Colonic mucosa (tissue), 4 donors: Measurements from ENCODE around the gene PALS2. TPM values are rescaled to one million over a fixed set of nuclear protein-coding genes. Genes with fewer than 3 reads are reported as not detected.

Experiments
- DNase-seq: peaks from one replicate; pipeline ENCODE4 v3.0.0-alpha.2; 2020
- H3K27ac ChIP-seq: fragments of 200-600 bp; one replicate; pipeline ENCODE4 v1.8.0; 2021
- H3K27me3 ChIP-seq: fragments of 200-600 bp; one replicate; pipeline ENCODE4 v1.8.0; 2021
- H3K36me3 ChIP-seq: fragments of 200-600 bp; one replicate; pipeline ENCODE4 v1.8.0; 2021
- H3K4me1 ChIP-seq: fragments of 200-600 bp; one replicate; pipeline ENCODE4 v1.8.0; 2021; ENCODE audit warnings: mild to moderate bottlenecking
- H3K4me3 ChIP-seq: fragments of 200-600 bp; one replicate; pipeline ENCODE4 v1.8.0; 2021
- H3K9ac ChIP-seq, 2 donors: one replicate each; pipeline ENCODE4 v1.7.0; 2013; ENCODE audit warnings: control low read depth in 2 of 2, low read depth in 2 of 2, low read length in 2 of 2
- H3K9me3 ChIP-seq: fragments of 200-600 bp; one replicate; pipeline ENCODE4 v1.8.0; 2021
- intact Hi-C: fragments of 100-400 bp; cut with DNase I; formaldehyde crosslinking; loops from one replicate; pipeline ENCODE4 v1.14.1; 2022
- total RNA-seq, 2 donors: library from RNA; stranded (reverse); fragmentation: NEBNext Ultra II Directional in 1 of 2; extraction: Animal tissue kit (Norgen Biotek cat#: 25700) in 1 of 2; gene quantifications; one replicate each; pipeline ENCODE4 v1.2.1, GENCODE V29; 2021
- TF ChIP-seq, protein P1 (sequence below): fragments of 200-600 bp; IDR thresholded peaks from one replicate; pipeline ENCODE4 v1.8.0; 2022; ENCODE audit warnings: antibody characterized with exemption, mild to moderate bottlenecking
- donor health status: healthy.
- donor health status: DM: no; HTN: no; CAD: no.
- donor health status: DM: no; HTN: no; CAD: no.

The PALS2 gene
- total RNA-seq, 2 donors from 2014 or later = 6.6 to 6.7 TPM

DNA sequence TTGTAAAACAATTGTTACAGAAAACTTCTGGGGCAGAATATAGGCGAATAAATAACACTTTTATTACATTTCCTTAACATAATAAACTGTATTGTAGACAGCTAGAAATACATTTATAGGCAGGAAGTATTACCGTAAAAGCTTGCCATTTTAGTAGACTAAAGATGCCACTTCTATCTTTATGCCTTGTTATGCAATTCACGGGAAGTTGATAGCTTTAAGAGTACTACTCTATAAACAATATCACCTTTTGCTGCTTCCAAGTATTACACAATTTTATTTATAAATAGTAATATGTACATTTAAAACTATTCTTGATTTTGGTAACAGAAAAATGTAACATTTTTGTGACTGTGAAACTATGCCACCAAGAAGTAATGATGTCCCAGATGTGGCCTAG is 37.9 kb downstream of the PALS2 start:
- DNase-seq = no peak
- TF ChIP-seq, protein P1, sequence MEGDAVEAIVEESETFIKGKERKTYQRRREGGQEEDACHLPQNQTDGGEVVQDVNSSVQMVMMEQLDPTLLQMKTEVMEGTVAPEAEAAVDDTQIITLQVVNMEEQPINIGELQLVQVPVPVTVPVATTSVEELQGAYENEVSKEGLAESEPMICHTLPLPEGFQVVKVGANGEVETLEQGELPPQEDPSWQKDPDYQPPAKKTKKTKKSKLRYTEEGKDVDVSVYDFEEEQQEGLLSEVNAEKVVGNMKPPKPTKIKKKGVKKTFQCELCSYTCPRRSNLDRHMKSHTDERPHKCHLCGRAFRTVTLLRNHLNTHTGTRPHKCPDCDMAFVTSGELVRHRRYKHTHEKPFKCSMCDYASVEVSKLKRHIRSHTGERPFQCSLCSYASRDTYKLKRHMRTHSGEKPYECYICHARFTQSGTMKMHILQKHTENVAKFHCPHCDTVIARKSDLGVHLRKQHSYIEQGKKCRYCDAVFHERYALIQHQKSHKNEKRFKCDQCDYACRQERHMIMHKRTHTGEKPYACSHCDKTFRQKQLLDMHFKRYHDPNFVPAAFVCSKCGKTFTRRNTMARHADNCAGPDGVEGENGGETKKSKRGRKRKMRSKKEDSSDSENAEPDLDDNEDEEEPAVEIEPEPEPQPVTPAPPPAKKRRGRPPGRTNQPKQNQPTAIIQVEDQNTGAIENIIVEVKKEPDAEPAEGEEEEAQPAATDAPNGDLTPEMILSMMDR = no peak
- H3K9me3 ChIP-seq = no peaks in the 10 kb centered on the region
- no peaks in the 10 kb centered on the region for H3K36me3 ChIP-seq
- intact Hi-C loops = no loop called here
- H3K4me1 ChIP-seq = no peaks in the 10 kb centered on the region
- no peak overlapping the region for H3K9ac ChIP-seq
- no peak overlapping the region for H3K4me3 ChIP-seq
- H3K27me3 ChIP-seq = no peaks in the 10 kb centered on the region
- H3K27ac ChIP-seq = no peak overlapping the region

DNA sequence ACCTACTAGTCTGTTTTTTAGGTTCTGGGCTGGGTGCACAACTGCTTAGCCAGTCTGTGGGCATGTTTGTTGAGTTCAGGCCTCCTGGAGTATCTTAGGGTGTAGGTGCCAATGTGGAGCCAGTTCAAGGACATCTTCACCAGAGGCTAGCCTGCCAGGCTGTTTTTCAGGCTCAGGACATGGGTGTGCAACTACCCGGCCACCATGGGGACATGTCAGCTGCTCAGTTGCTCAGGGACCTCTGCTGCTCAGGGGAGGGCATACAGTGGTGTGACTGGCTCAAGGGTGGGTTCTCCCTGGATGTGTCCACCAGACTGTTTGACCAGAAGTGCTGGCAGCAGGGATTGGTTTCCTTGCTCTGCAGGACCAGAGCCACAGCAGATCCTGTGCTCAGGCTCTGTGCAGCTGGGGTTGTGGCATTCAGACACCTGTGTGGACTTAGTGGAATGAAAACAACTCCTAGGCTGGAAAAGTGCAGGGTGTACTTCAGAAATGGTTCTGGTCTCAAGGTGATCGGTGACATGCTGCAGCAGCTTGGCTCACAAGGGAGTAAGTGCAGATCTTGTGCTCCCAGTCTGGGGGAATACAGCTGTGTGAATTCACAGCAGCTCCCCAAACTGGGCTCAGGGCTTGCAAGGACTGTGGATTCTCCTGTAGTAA is 44.8 kb downstream of the PALS2 start:
- TF ChIP-seq, protein P1 = no peak
- intact Hi-C loops = no loop called here
- H3K9ac ChIP-seq = no peak overlapping the region
- no peak overlapping the region for H3K4me3 ChIP-seq
- DNase-seq = no peak
- no peaks in the 10 kb centered on the region for H3K4me1 ChIP-seq
- H3K36me3 ChIP-seq = no peaks in the 10 kb centered on the region
- H3K27ac ChIP-seq = no peak overlapping the region
- no peaks in the 10 kb centered on the region for H3K9me3 ChIP-seq
- no peaks in the 10 kb centered on the region for H3K27me3 ChIP-seq

DNA sequence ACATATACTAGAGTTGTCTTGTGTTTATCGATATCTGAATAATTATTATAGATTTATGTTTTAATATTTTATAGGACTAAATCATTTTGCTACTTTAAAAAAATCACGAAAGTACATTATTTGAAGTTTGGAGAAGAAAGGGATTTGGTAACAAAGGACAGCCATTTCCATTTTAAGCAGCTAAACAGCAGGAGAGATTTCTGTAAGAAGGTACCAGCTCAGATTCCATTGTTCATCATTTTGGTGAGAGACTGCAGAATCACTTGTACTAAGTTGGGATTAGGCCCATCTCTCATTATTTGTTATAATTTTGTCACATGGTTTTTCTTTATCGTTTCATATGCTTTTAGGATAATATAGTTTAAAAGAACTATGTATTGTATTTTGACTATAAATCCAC is 46.7 kb downstream of the PALS2 start:
- Histone ChIP-seq H3K27ac (no peak overlapping the region), H3K27me3 (no peaks in the 10 kb centered on the region), H3K9me3 (no peaks in the 10 kb centered on the region), H3K4me3 (no peak overlapping the region), H3K4me1 (no peaks in the 10 kb centered on the region), H3K36me3 (no peaks in the 10 kb centered on the region), H3K9ac (no peak overlapping the region)
- DNase-seq = no peak
- intact Hi-C loops = no loop called here
- TF ChIP-seq, protein P1 = no peak

DNA sequence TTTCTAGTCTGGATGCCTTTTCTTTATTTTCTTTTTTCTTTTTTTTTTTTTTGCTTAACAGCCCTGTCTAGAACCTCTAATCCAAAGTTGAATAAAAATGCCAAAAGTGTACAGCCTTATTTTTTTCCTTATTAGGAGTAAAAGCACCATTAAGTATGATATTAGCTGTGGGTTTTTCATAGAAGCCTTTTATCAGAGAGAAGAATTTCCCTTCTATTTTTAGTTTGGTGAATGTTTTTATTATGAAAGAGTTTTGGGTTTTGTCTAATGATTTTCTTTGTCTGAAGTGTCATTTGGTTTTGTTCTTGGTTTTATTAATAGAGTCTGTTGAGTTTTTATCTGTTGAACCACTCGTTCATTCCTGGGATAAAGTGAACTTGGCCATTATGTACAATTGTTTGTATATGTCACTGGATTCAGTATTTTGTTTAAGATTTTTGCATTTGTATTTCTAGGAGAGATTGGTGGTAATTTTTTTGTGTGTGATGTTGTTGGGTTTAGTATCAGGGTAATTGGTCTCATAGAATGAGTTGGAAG is 49.5 kb downstream of the PALS2 start:
- H3K4me3 ChIP-seq = no peak overlapping the region
- intact Hi-C loops = no loop called here

More for the DNA sequence above, 49.5 kb downstream of the PALS2 start:
- Histone ChIP-seq H3K9ac (no peak overlapping the region), H3K9me3 (no peaks in the 10 kb centered on the region), H3K4me1 (no peaks in the 10 kb centered on the region), H3K36me3 (no peaks in the 10 kb centered on the region), H3K27me3 (no peaks in the 10 kb centered on the region), H3K27ac (no peak overlapping the region)
- DNase-seq = no peak
- TF ChIP-seq, protein P1 = no peak

Other genes with a start within 250 kb of the PALS2 start
- 1 to 10 TPM in 1 of 2 donors, under 1 TPM in 1; 0.62 to 1.0 TPM for gene GSDME, start 184.0 kb downstream of the PALS2 start, total RNA-seq